OCI-LY1 (cell line): ENCODE results near the gene PTPRM.

Experiments used
- H2AFZ ChIP-seq: fragments of 200-600 bp; sonication (generic), shearing (Covaris generic); 2 replicates; pipeline ENCODE4 v1.6.0; 2014; ENCODE audit warnings: antibody characterized with exemption, mild to moderate bottlenecking, low read length
- H3F3A ChIP-seq: fragments of 200-600 bp; sonication (generic), shearing (Covaris generic); 2 replicates; pipeline ENCODE4 v1.6.0; 2014; ENCODE audit warnings: mild to moderate bottlenecking, antibody characterized with exemption, low read length, moderate library complexity; ENCODE audit not compliant: insufficient read depth
- H3K27ac ChIP-seq: fragments of 200-600 bp; sonication (generic); 2 replicates; pipeline ENCODE4 v1.5.1; 2014; ENCODE audit warnings: low read length, mixed run types, mild to moderate bottlenecking, low read depth; ENCODE audit not compliant: poor library complexity, severe bottlenecking
- H3K27me3 ChIP-seq: fragments of 200-600 bp; sonication (generic); 2 replicates; pipeline ENCODE4 v1.6.0; 2014; ENCODE audit warnings: antibody characterized with exemption, mild to moderate bottlenecking, low read length, moderate library complexity; ENCODE audit not compliant: insufficient read depth
- H3K36me3 ChIP-seq: fragments of 200-600 bp; sonication (generic); 2 replicates; pipeline ENCODE4 v1.6.1; 2014; ENCODE audit warnings: mild to moderate bottlenecking, antibody characterized with exemption, low read length, moderate library complexity, mixed read lengths; ENCODE audit not compliant: insufficient read depth
- H3K4me1 ChIP-seq: fragments of 200-600 bp; sonication (generic); 2 replicates; pipeline ENCODE4 v1.5.1; 2014; ENCODE audit warnings: mild to moderate bottlenecking, low read length, moderate library complexity; ENCODE audit not compliant: insufficient read depth, severe bottlenecking
- H3K4me2 ChIP-seq: fragments of 200-600 bp; sonication (generic), shearing (Covaris generic); 2 replicates; pipeline ENCODE4 v1.6.1; 2014; ENCODE audit warnings: low read length
- H3K4me3 ChIP-seq: fragments of 200-600 bp; sonication (generic); 2 replicates; pipeline ENCODE4 v1.5.1; 2014; ENCODE audit warnings: low read length, low read depth, mild to moderate bottlenecking, mixed read lengths; ENCODE audit not compliant: poor library complexity, severe bottlenecking
- H3K79me2 ChIP-seq: fragments of 200-600 bp; shearing (Covaris generic); 2 replicates; pipeline ENCODE4 v1.6.1; 2016; ENCODE audit warnings: mixed run types, low read length, mixed read lengths; ENCODE audit not compliant: insufficient read depth
- H3K9ac ChIP-seq: fragments of 200-600 bp; sonication (generic), shearing (Covaris generic); 2 replicates; pipeline ENCODE4 v1.6.1; 2014; ENCODE audit warnings: mild to moderate bottlenecking, low read length, mixed read lengths
- H3K9me2 ChIP-seq: fragments of 200-600 bp; sonication (generic), shearing (Covaris generic); 2 replicates; pipeline ENCODE4 v1.6.1; 2014; ENCODE audit warnings: low read depth, mild to moderate bottlenecking, low read length, mixed read lengths
- H3K9me3 ChIP-seq: fragments of 200-600 bp; shearing (Covaris generic); 2 replicates; pipeline ENCODE4 v1.6.1; 2014; ENCODE audit warnings: low read length, mixed read lengths
- H4K20me1 ChIP-seq: fragments of 200-600 bp; sonication (generic), shearing (Covaris generic); 2 replicates; pipeline ENCODE4 v1.6.0; 2016; ENCODE audit warnings: mild to moderate bottlenecking, low read length; ENCODE audit not compliant: insufficient read depth
- CTCF ChIP-seq: fragments of 200-600 bp; sonication (generic), shearing (Covaris generic); IDR thresholded peaks from 2 replicates; pipeline ENCODE4 v1.5.1; 2017; ENCODE audit warnings: mild to moderate bottlenecking, antibody characterized with exemption, low read length, moderate library complexity, mixed read lengths
- EZH2 ChIP-seq: fragments of 200-600 bp; sonication (generic), shearing (Covaris generic); IDR thresholded peaks from 2 replicates; pipeline ENCODE4 v1.8.0; 2017; ENCODE audit warnings: borderline replicate concordance, mixed run types, mild to moderate bottlenecking, antibody characterized with exemption, low read length, moderate library complexity, mixed read lengths

PTPRM gene

GRCh38 chr18:7565677-7566076 lies 1.4 kb upstream of the PTPRM start:
- H3K27ac ChIP-seq: no peak overlapping the region
- no peaks in the 10 kb centered on the region for H3F3A ChIP-seq
- no peaks in the 10 kb centered on the region for H3K79me2 ChIP-seq
- no peaks in the 10 kb centered on the region for H4K20me1 ChIP-seq
- TF ChIP-seq EZH2: no peak
- TF ChIP-seq CTCF: no peak
- H3K9ac ChIP-seq: no peak overlapping the region
- no peak overlapping the region for H2AFZ ChIP-seq
- H3K9me3 ChIP-seq: 0 out of 2 replicates have a peak, but pooled peaks cover 2% of the 10 kb centered on the region
- no peaks in the 10 kb centered on the region for H3K36me3 ChIP-seq
- no peak overlapping the region for H3K4me3 ChIP-seq
- no peaks in the 10 kb centered on the region for H3K27me3 ChIP-seq
- H3K4me2 ChIP-seq: no peak overlapping the region
- H3K4me1 ChIP-seq: no peaks in the 10 kb centered on the region
- H3K9me2 ChIP-seq: no peaks in the 10 kb centered on the region

- no peak overlapping the region for H3K27ac ChIP-seq
- H3K27me3 ChIP-seq: no peaks in the 10 kb centered on the region
- H3K9ac ChIP-seq: no peak overlapping the region
These were observed 911 bp upstream of the PTPRM start for GRCh38 chr18:7566244-7566566.

GRCh38 chr18:7567474-7568425 lies 634 bp downstream of the PTPRM start:
- H3K4me2 ChIP-seq: no peak overlapping the region
- H3K36me3 ChIP-seq: no peaks in the 10 kb centered on the region
- no peak for TF ChIP-seq EZH2
- TF ChIP-seq CTCF: no peak
- H3K4me3 ChIP-seq: no peak overlapping the region
- H3K79me2 ChIP-seq: no peaks in the 10 kb centered on the region
- H3K27me3 ChIP-seq: no peaks in the 10 kb centered on the region
- H3K9ac ChIP-seq: no peak overlapping the region
- H3K9me2 ChIP-seq: no peaks in the 10 kb centered on the region
- H2AFZ ChIP-seq: no peak overlapping the region
- H3F3A ChIP-seq: no peaks in the 10 kb centered on the region
- H3K27ac ChIP-seq: no peak overlapping the region
- no peaks in the 10 kb centered on the region for H4K20me1 ChIP-seq
- 0 out of 2 replicates have a peak, but pooled peaks cover 2% of the 10 kb centered on the region for H3K9me3 ChIP-seq
- no peaks in the 10 kb centered on the region for H3K4me1 ChIP-seq

More at GRCh38 chr18:7566244-7566566, 911 bp upstream of the PTPRM start:
- no peak overlapping the region for H2AFZ ChIP-seq
- no peak overlapping the region for H3K4me3 ChIP-seq
- 0 out of 2 replicates have a peak, but pooled peaks cover 2% of the 10 kb centered on the region for H3K9me3 ChIP-seq
- no peaks in the 10 kb centered on the region for H3K9me2 ChIP-seq
- no peaks in the 10 kb centered on the region for H3K4me1 ChIP-seq
- H4K20me1 ChIP-seq: no peaks in the 10 kb centered on the region
- H3K79me2 ChIP-seq: no peaks in the 10 kb centered on the region
- H3K4me2 ChIP-seq: no peak overlapping the region
- H3F3A ChIP-seq: no peaks in the 10 kb centered on the region
- no peaks in the 10 kb centered on the region for H3K36me3 ChIP-seq
- TF ChIP-seq CTCF: no peak
- no peak for TF ChIP-seq EZH2
